ENCODE measurements around the gene PGAP6. TPM values are rescaled to one million over a fixed set of nuclear protein-coding genes. Genes with fewer than 3 reads are reported as not detected.

PGAP6 gene
- total and polyA plus RNA-seq, 2 of the 8 experiments (the other 6 are each of a cell fraction or from before 2014, with no cell fraction given), result 86.8 to 364 TPM

DNA sequence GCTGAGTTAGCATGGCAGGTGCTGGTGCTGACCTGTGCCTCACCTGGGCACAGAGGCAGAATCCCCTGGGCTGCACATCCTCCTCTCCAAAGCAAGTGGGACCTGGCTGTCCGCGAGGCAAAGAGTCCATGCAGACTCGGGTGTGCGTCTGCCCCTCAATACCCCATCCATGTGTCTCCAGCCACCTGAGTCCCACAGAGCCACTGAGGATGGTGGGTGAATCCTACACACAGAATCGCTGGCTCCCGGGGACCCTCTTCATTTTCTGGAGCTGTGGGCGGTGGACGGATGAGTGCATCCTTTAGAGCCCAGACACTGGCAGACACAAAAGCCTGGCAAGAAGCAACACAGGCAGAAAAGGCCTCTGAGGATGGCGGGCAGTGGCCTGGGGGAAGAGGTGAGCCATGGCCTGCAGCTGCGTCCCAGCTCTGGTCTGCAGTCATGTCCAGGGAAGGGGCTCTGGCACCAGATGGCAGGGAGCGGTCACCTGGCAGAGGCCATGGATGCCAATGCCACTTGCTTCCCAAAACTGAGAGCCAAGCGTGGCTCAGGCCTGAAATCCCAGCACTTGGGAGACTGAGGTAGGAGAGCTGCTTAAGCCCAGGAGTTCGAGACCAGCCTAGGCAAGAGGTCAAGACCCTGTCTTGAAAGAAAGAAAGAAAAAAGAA is 59.2 kb downstream of the PGAP6 start (continued):
- TF ChIP-seq, protein P1, sequence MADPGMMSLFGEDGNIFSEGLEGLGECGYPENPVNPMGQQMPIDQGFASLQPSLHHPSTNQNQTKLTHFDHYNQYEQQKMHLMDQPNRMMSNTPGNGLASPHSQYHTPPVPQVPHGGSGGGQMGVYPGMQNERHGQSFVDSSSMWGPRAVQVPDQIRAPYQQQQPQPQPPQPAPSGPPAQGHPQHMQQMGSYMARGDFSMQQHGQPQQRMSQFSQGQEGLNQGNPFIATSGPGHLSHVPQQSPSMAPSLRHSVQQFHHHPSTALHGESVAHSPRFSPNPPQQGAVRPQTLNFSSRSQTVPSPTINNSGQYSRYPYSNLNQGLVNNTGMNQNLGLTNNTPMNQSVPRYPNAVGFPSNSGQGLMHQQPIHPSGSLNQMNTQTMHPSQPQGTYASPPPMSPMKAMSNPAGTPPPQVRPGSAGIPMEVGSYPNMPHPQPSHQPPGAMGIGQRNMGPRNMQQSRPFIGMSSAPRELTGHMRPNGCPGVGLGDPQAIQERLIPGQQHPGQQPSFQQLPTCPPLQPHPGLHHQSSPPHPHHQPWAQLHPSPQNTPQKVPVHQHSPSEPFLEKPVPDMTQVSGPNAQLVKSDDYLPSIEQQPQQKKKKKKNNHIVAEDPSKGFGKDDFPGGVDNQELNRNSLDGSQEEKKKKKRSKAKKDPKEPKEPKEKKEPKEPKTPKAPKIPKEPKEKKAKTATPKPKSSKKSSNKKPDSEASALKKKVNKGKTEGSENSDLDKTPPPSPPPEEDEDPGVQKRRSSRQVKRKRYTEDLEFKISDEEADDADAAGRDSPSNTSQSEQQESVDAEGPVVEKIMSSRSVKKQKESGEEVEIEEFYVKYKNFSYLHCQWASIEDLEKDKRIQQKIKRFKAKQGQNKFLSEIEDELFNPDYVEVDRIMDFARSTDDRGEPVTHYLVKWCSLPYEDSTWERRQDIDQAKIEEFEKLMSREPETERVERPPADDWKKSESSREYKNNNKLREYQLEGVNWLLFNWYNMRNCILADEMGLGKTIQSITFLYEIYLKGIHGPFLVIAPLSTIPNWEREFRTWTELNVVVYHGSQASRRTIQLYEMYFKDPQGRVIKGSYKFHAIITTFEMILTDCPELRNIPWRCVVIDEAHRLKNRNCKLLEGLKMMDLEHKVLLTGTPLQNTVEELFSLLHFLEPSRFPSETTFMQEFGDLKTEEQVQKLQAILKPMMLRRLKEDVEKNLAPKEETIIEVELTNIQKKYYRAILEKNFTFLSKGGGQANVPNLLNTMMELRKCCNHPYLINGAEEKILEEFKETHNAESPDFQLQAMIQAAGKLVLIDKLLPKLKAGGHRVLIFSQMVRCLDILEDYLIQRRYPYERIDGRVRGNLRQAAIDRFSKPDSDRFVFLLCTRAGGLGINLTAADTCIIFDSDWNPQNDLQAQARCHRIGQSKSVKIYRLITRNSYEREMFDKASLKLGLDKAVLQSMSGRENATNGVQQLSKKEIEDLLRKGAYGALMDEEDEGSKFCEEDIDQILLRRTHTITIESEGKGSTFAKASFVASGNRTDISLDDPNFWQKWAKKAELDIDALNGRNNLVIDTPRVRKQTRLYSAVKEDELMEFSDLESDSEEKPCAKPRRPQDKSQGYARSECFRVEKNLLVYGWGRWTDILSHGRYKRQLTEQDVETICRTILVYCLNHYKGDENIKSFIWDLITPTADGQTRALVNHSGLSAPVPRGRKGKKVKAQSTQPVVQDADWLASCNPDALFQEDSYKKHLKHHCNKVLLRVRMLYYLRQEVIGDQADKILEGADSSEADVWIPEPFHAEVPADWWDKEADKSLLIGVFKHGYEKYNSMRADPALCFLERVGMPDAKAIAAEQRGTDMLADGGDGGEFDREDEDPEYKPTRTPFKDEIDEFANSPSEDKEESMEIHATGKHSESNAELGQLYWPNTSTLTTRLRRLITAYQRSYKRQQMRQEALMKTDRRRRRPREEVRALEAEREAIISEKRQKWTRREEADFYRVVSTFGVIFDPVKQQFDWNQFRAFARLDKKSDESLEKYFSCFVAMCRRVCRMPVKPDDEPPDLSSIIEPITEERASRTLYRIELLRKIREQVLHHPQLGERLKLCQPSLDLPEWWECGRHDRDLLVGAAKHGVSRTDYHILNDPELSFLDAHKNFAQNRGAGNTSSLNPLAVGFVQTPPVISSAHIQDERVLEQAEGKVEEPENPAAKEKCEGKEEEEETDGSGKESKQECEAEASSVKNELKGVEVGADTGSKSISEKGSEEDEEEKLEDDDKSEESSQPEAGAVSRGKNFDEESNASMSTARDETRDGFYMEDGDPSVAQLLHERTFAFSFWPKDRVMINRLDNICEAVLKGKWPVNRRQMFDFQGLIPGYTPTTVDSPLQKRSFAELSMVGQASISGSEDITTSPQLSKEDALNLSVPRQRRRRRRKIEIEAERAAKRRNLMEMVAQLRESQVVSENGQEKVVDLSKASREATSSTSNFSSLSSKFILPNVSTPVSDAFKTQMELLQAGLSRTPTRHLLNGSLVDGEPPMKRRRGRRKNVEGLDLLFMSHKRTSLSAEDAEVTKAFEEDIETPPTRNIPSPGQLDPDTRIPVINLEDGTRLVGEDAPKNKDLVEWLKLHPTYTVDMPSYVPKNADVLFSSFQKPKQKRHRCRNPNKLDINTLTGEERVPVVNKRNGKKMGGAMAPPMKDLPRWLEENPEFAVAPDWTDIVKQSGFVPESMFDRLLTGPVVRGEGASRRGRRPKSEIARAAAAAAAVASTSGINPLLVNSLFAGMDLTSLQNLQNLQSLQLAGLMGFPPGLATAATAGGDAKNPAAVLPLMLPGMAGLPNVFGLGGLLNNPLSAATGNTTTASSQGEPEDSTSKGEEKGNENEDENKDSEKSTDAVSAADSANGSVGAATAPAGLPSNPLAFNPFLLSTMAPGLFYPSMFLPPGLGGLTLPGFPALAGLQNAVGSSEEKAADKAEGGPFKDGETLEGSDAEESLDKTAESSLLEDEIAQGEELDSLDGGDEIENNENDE (IDR thresholded peaks at IDR 0.05; ENCODE audit: insufficient replicate concordance, low read length), result no peak
- TF ChIP-seq CBX5 (IDR thresholded peaks at IDR 0.05; ENCODE audit: low read depth, low read length) (no peak), RFX5 (IDR thresholded peaks at IDR 0.05; ENCODE audit: borderline replicate concordance, low read depth, low read length) (no peak), GABPA (IDR thresholded peaks at IDR 0.05; ENCODE audit: borderline replicate concordance, insufficient read depth, low read length) (no peak)

Data from H1 (cell line).